Gastrocnemius medialis (tissue), 4 donors: ENCODE results near the gene EIF4H.

Experiments
- POLR2A ChIP-seq, 2 donors: fragments of 450-650 bp; IDR thresholded peaks; one replicate each; pipeline ENCODE4 v1.6.1; 2017; ENCODE audit warnings: antibody characterized with exemption in 2 of 2, mild to moderate bottlenecking in 2 of 2, moderate library complexity in 2 of 2
- TF ChIP-seq, protein P1 (sequence below), 5 experiments: fragments of 450-650 bp in 3 of 5; fragments of 200-600 bp in 2 of 5; sonication (generic) in 2 of 5; IDR thresholded peaks in 4 of 5; conservative IDR thresholded peaks in 1 of 5; 1 replicate in 4 of 5; 2 replicates in 1 of 5; pipeline ENCODE4 v1.5.1; 2016 to 2019; ENCODE audit warnings: antibody characterized with exemption in 5 of 5, mild to moderate bottlenecking in 3 of 5, moderate library complexity in 3 of 5

DNA sequence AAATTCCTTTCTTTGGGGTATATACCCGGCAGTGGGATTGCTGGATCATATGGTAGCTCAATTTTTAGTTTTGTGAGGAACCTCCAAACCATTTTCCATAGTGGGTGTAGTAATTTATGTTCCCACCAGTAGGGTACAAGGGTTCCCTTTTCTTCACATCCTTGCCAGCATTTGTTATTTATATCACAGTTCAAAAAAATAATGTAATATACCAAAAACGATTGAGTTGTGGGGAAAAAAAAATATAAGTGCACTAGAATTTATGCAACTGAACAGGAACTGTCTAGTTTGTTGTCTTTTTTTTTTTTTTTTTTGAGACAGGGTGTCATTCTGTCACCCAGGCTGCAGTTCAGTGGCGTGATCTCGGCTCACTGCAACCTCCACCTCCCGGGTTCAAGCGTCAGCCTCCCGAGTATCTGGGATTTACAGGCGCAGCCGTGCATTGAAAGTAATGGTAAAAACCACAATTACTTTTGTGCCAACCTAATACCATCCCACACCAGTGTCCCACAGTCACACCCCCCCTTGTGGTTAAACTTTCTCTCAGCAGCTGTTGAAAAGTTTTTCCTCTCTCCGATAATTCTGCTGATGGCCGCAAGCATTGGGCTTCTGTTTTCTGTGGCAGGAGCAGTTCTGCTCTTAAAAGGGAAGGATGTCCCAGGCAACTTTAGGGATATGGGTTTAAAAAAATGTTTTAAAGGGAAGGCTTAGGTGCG is 28.8 kb downstream of the EIF4H start:
- TF ChIP-seq, protein P1, sequence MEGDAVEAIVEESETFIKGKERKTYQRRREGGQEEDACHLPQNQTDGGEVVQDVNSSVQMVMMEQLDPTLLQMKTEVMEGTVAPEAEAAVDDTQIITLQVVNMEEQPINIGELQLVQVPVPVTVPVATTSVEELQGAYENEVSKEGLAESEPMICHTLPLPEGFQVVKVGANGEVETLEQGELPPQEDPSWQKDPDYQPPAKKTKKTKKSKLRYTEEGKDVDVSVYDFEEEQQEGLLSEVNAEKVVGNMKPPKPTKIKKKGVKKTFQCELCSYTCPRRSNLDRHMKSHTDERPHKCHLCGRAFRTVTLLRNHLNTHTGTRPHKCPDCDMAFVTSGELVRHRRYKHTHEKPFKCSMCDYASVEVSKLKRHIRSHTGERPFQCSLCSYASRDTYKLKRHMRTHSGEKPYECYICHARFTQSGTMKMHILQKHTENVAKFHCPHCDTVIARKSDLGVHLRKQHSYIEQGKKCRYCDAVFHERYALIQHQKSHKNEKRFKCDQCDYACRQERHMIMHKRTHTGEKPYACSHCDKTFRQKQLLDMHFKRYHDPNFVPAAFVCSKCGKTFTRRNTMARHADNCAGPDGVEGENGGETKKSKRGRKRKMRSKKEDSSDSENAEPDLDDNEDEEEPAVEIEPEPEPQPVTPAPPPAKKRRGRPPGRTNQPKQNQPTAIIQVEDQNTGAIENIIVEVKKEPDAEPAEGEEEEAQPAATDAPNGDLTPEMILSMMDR (IDR thresholded peaks at IDR 0.05 in 4 of 5, conservative IDR thresholded peaks at IDR 0.05 in 1 of 5) = peak in 2 of 5 experiments; percentile 14 to 16
- no peak for TF ChIP-seq POLR2A (IDR thresholded peaks at IDR 0.05)
